Mesothelial cell of epicardium (in vitro differentiated cells): ENCODE data around the gene KMT2B. TPM values are rescaled to one million over a fixed set of nuclear protein-coding genes. Genes with fewer than 3 reads are reported as not detected.
A peak's percentile ranks its signal among the peaks of the same experiment; 100 is the strongest.

ENCODE experiments used
- DNase-seq, 2 experiments: peaks; one replicate each; pipeline ENCODE4 v3.0.0; 2021; ENCODE audit warnings: low spot score in 2 of 2; ENCODE audit not compliant: unreplicated experiment in 2 of 2
- H3K27ac Mint-ChIP-seq: 2 replicates; pipeline ENCODE4 v1.8.0; 2021; ENCODE audit warnings: mixed read lengths
- H3K27me3 Mint-ChIP-seq: 2 replicates; pipeline ENCODE4 v1.8.0; 2021; ENCODE audit warnings: low read depth, mixed read lengths
- H3K36me3 Mint-ChIP-seq: 2 replicates; pipeline ENCODE4 v1.8.0; 2021; ENCODE audit warnings: mixed read lengths
- H3K4me1 Mint-ChIP-seq: 2 replicates; pipeline ENCODE4 v1.8.0; 2021; ENCODE audit warnings: mixed read lengths
- H3K4me3 Mint-ChIP-seq: 2 replicates; pipeline ENCODE4 v1.8.0; 2021; ENCODE audit warnings: mild to moderate bottlenecking, moderate library complexity, mixed read lengths
- H3K9me3 Mint-ChIP-seq: 2 replicates; pipeline ENCODE4 v1.8.0; 2021; ENCODE audit warnings: mixed read lengths
- CTCF ChIP-seq: fragments of 200-600 bp; sonication (generic); IDR thresholded peaks from one replicate; pipeline ENCODE4 v1.5.0; 2021; ENCODE audit warnings: antibody characterized with exemption; ENCODE audit not compliant: unreplicated experiment
- total RNA-seq: library from RNA; stranded (reverse); gene quantifications from 3 replicates; pipeline ENCODE4 v1.2.1, GENCODE V29; 2021

The KMT2B gene
- total RNA-seq, 1 donor from 2014 or later, result 62.7 TPM

GRCh38 chr19:35748106-35749020 lies 30.6 kb downstream of the KMT2B start, which contains the start of gene LIN37:
Gene LIN37, plus strand, starts transcription at chr19:35748576. Its CDS starts 149 bp downstream, at chr19:35748725.
- peak; percentile 96 to 97 for DNase-seq
- Mint-ChIP-seq H3K36me3 (no peaks in the 10 kb centered on the region), H3K9me3 (no peaks in the 10 kb centered on the region), H3K4me3 (peak within 1 kb of the TSS; percentile 99), H3K27ac (peak within 1 kb of the TSS; percentile 97), H3K27me3 (no peaks in the 10 kb centered on the region), H3K4me1 (peaks cover 41% of the 10 kb centered on the region)
- TF ChIP-seq CTCF, result no peak

- H3K36me3 Mint-ChIP-seq, result peaks cover 4% of the 10 kb centered on the region
- H3K9me3 Mint-ChIP-seq, result no peaks in the 10 kb centered on the region
- H3K27ac Mint-ChIP-seq, result peak overlapping the region; percentile 83
- no peak for DNase-seq
- no peak for TF ChIP-seq CTCF
- H3K4me1 Mint-ChIP-seq, result peaks cover 38% of the 10 kb centered on the region
- H3K27me3 Mint-ChIP-seq, result peaks cover 3% of the 10 kb centered on the region
- H3K4me3 Mint-ChIP-seq, result peak overlapping the region; percentile 57
Observed at GRCh38 chr19:35750167-35750566, 32.4 kb downstream of the KMT2B start.

GRCh38 chr19:35751839-35752745 lies 34.3 kb downstream of the KMT2B start:
- no peak overlapping the region for H3K27ac Mint-ChIP-seq
- no peaks in the 10 kb centered on the region for H3K9me3 Mint-ChIP-seq
- peaks cover 36% of the 10 kb centered on the region for H3K4me1 Mint-ChIP-seq
- TF ChIP-seq CTCF, result no peak
- DNase-seq, result no peak
- peaks cover 4% of the 10 kb centered on the region for H3K36me3 Mint-ChIP-seq
- peaks cover 9% of the 10 kb centered on the region for H3K27me3 Mint-ChIP-seq
- H3K4me3 Mint-ChIP-seq, result no peak overlapping the region

- Mint-ChIP-seq H3K4me1 (peaks cover 37% of the 10 kb centered on the region), H3K27ac (no peak overlapping the region), H3K4me3 (no peak overlapping the region), H3K27me3 (peaks cover 9% of the 10 kb centered on the region), H3K36me3 (peaks cover 4% of the 10 kb centered on the region), H3K9me3 (no peaks in the 10 kb centered on the region)
- no peak for TF ChIP-seq CTCF
- DNase-seq, result no peak
Observed at GRCh38 chr19:35752746-35753350, 35.0 kb downstream of the KMT2B start.

- H3K4me3 Mint-ChIP-seq, result no peak overlapping the region
- H3K36me3 Mint-ChIP-seq, result peaks cover 4% of the 10 kb centered on the region
- no peak for DNase-seq
- no peak for TF ChIP-seq CTCF
- peaks cover 9% of the 10 kb centered on the region for H3K27me3 Mint-ChIP-seq
- H3K4me1 Mint-ChIP-seq, result peaks cover 29% of the 10 kb centered on the region
- H3K9me3 Mint-ChIP-seq, result no peaks in the 10 kb centered on the region
- no peak overlapping the region for H3K27ac Mint-ChIP-seq
Observed at GRCh38 chr19:35753634-35754369, 36.0 kb downstream of the KMT2B start.
